ENCODE results near the gene SLC39A5. TPM values are rescaled to one million over a fixed set of nuclear protein-coding genes. Genes with fewer than 3 reads are reported as not detected.

Gene SLC39A5
- total RNA-seq, 1 donor from 2014 or later: not detected

DNA sequence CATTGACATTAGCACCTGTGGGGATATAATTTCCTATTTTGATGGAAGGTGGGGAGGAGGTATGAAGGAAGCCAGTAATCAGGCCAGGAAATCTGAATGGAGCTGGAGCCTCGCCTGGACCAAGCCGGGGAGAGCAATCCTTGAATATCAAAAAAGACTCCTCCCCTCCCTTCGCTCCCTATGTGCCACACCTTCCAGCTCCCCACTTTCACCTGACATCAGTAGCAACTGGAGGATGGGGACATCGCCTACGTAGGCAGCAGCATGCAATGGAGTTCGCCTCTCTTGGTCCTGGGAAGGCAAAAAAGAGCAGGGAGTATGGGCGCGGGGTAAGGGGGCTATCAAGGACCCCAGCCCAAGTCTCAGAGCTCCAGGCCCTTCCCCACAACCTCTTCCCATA lies 27.2 kb downstream of the SLC39A5 start:
- DNase-seq (ENCODE audit: extremely low spot score in 2 of 2): no peak
- Histone ChIP-seq H3K27ac (peak overlapping the region; percentile 84), H3K4me1 (peaks cover 25% of the 10 kb centered on the region), H3K27me3 (no peaks in the 10 kb centered on the region), H3K36me3 (peaks cover 12 to 43% of the 10 kb centered on the region in 2 donors), H3K4me3 (peak overlapping the region; percentile 93 to 99), H3K9me3 (no peaks in the 10 kb centered on the region)
- intact Hi-C loops (cut with DNase I): no loop called here
- TF ChIP-seq POLR2A (IDR thresholded peaks at IDR 0.05): no peak

DNA sequence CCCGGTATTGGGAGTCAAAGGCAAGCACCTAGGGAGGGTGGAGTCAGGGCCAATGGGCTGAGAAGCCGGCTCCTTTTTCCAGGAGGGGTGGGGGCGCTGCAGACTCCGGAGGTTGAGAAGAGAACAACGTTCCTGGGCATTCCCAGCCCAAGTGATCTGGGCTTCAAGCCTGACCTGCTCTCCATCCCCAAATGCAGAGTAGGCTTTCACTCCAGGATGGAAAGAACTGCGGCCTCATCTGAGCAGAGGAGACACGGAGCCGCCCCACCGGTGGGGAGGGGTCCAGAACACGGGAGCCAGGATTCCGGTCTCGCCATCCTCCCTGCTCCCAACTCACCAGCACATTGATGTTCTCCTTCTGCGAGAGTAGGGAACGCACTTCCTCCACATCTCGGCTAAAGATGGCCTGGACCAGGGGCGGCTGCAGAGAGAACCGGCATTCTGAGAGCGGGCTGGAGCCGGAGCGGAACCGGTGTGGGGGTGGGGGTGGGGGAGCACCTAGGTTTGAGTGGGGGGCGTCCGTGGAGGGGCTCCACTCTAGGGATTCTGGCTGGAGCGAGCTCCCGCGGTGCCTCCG lies 27.7 kb downstream of the SLC39A5 start:
- Histone ChIP-seq H3K27me3 (no peaks in the 10 kb centered on the region), H3K4me1 (peaks cover 25% of the 10 kb centered on the region), H3K36me3 (peaks cover 12 to 38% of the 10 kb centered on the region in 2 donors), H3K27ac (peak overlapping the region; percentile 84), H3K9me3 (no peaks in the 10 kb centered on the region), H3K4me3 (peak overlapping the region; percentile 93 to 99)
- no peak for DNase-seq (ENCODE audit: extremely low spot score in 2 of 2)
- intact Hi-C loops (cut with DNase I): no loop called here
- no peak for TF ChIP-seq POLR2A (IDR thresholded peaks at IDR 0.05)
- TF ChIP-seq, protein P1, sequence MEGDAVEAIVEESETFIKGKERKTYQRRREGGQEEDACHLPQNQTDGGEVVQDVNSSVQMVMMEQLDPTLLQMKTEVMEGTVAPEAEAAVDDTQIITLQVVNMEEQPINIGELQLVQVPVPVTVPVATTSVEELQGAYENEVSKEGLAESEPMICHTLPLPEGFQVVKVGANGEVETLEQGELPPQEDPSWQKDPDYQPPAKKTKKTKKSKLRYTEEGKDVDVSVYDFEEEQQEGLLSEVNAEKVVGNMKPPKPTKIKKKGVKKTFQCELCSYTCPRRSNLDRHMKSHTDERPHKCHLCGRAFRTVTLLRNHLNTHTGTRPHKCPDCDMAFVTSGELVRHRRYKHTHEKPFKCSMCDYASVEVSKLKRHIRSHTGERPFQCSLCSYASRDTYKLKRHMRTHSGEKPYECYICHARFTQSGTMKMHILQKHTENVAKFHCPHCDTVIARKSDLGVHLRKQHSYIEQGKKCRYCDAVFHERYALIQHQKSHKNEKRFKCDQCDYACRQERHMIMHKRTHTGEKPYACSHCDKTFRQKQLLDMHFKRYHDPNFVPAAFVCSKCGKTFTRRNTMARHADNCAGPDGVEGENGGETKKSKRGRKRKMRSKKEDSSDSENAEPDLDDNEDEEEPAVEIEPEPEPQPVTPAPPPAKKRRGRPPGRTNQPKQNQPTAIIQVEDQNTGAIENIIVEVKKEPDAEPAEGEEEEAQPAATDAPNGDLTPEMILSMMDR (IDR thresholded peaks at IDR 0.05): no peak
- no peak for TF ChIP-seq POLR2AphosphoS5 (IDR thresholded peaks at IDR 0.05; ENCODE audit: insufficient read depth in 1 of 2, low read depth in 1 of 2)

DNA sequence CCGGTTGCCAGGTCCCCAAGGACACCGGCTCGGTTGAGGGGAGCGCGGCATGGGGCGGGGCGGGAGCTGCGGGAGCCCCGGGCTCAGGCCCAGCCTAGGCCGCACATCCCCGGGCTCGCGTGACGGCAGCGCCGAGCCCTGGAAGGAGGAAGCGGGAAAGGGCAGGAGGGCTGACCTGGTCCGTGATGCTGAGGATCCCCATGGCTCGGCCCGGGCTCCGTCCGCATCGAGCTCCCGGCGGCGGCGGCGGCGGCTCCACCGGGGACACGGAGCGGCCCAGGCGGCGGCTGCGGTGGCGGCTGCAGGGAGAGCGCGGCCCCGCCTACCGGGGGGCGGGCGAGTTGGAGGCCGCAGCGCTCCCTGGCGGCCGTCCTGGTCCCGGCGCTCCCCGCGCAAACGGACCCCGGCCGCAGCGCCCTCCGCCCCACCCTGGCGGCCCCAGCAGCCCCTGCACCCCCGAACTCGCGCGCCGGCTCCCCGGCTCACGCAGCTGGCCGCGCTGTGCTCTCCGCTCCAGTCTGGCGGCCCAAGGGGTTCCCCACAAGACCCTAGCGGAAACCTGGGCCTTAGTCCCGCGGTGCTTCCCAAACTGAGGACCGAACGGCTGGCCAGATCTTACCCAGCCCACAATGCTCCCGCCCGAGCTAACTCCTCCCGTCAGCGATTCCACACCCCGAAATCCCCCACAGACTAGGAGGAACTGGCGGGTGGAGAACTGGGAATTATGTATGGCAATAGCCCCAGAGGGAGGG lies 28.4 kb downstream of the SLC39A5 start, which contains the start of gene ANKRD52:
Gene ANKRD52 (minus strand): TSS at position 317 of the 752 bp plus-strand sequence. CDS start 115 bp downstream, at position 202.
- Histone ChIP-seq H3K27me3 (no peaks in the 10 kb centered on the region), H3K36me3 (peaks cover 12 to 32% of the 10 kb centered on the region in 2 donors), H3K9me3 (no peaks in the 10 kb centered on the region), H3K27ac (peak within 1 kb of the TSS; percentile 84), H3K4me3 (peak within 1 kb of the TSS; percentile 93 to 99), H3K4me1 (peaks cover 25% of the 10 kb centered on the region)
- DNase-seq (ENCODE audit: extremely low spot score in 2 of 2): no peak
- TF ChIP-seq, protein P1 (IDR thresholded peaks at IDR 0.05): peak; percentile 26 to 77 (median 43)
- TF ChIP-seq POLR2AphosphoS5 (IDR thresholded peaks at IDR 0.05; ENCODE audit: insufficient read depth in 1 of 2, low read depth in 1 of 2) (peak in 1 of 2 donors; percentile 40), POLR2A (IDR thresholded peaks at IDR 0.05) (no peak)
- intact Hi-C loops (cut with DNase I): no loop called here

DNA sequence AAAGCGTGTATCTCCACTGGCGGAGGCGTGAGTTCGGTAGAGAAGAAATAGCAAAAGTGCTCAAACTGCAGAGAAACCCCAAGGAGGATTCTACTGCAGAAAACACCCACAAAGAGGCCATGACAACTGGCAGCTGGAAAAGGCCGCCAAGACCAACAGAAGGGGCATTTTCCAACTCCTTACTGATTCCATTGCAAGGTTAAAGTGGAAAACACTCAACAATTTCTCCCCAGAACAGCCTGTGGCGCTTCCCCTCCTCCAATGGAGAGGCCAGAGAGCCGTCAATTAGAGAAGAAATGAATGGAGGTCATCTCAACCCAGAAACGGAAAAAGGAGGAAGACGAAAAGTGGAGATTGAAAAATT lies 29.0 kb downstream of the SLC39A5 start:
- DNase-seq (ENCODE audit: extremely low spot score in 2 of 2): no peak
- Histone ChIP-seq H3K27me3 (no peaks in the 10 kb centered on the region), H3K36me3 (peaks cover 11 to 26% of the 10 kb centered on the region in 2 donors), H3K9me3 (no peaks in the 10 kb centered on the region), H3K4me1 (peaks cover 25% of the 10 kb centered on the region), H3K4me3 (peak overlapping the region; percentile 93 to 99), H3K27ac (peak overlapping the region; percentile 84)
- TF ChIP-seq, protein P1 (IDR thresholded peaks at IDR 0.05): no peak
- TF ChIP-seq POLR2A (IDR thresholded peaks at IDR 0.05) (no peak), POLR2AphosphoS5 (IDR thresholded peaks at IDR 0.05; ENCODE audit: insufficient read depth in 1 of 2, low read depth in 1 of 2) (no peak)
- intact Hi-C loops (cut with DNase I): no loop called here

DNA sequence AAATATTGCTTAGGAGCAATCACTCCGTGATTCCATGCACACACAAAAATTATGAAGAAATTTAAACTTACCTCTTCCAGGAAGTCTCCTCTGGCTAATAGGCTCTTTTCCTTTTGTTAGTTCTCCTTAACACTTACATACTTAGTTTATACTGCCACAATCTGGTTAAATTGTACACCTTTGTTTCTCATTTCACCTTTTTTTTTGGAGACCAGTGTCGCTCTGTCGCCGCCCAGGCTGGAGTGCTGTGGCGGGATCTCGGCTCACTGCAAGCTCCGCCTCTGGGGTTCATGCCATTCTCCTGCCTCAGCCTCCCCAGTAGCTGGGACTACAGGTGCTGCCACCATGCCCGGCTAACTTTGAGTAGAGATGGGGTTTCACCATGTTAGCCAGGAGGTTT lies 30.5 kb downstream of the SLC39A5 start:
- Histone ChIP-seq H3K36me3 (peaks cover 0 to 10% of the 10 kb centered on the region in 2 donors), H3K4me3 (no peak overlapping the region), H3K9me3 (no peaks in the 10 kb centered on the region), H3K27me3 (no peaks in the 10 kb centered on the region), H3K4me1 (peaks cover 25% of the 10 kb centered on the region), H3K27ac (no peak overlapping the region)
- intact Hi-C loops (cut with DNase I): no loop called here
- TF ChIP-seq, protein P1 (IDR thresholded peaks at IDR 0.05): no peak
- TF ChIP-seq POLR2A (IDR thresholded peaks at IDR 0.05) (no peak), POLR2AphosphoS5 (IDR thresholded peaks at IDR 0.05; ENCODE audit: insufficient read depth in 1 of 2, low read depth in 1 of 2) (no peak)
- no peak for DNase-seq (ENCODE audit: extremely low spot score in 2 of 2)
